Measurements from ENCODE around the gene PRDM10.

The PRDM10 gene

GRCh38 chr11:129944696-129945095, 57.9 kb downstream of the PRDM10 start:
- no peaks in the 10 kb centered on the region for H3K4me1 ChIP-seq
- no peak for DNase-seq (ENCODE audit: low spot score in 2 of 2)
- in situ Hi-C loops (cut with MboI; ENCODE audit: low sequenced_read_pairs), result no loop called here
- H3K9me3 ChIP-seq, result no peaks in the 10 kb centered on the region
- no peak overlapping the region for H3K4me3 ChIP-seq
- 0 out of 2 replicates have a peak, but pooled peaks cover 4% of the 10 kb centered on the region for H3K36me3 ChIP-seq (replicated peaks)
- no peaks in the 10 kb centered on the region for H3K27me3 ChIP-seq (ENCODE audit: low read depth)

- H3K36me3 ChIP-seq (replicated peaks), result 0 out of 2 replicates have a peak, but pooled peaks cover 4% of the 10 kb centered on the region
- no peaks in the 10 kb centered on the region for H3K9me3 ChIP-seq
- H3K4me3 ChIP-seq, result no peak overlapping the region
- no peak for DNase-seq (ENCODE audit: low spot score in 2 of 2)
- H3K4me1 ChIP-seq, result no peaks in the 10 kb centered on the region
- H3K27me3 ChIP-seq (ENCODE audit: low read depth), result no peaks in the 10 kb centered on the region
- in situ Hi-C loops (cut with MboI; ENCODE audit: low sequenced_read_pairs), result no loop called here
Observed at GRCh38 chr11:129943036-129943435, 59.6 kb downstream of the PRDM10 start.

- H3K4me3 ChIP-seq, result no peak overlapping the region
- H3K9me3 ChIP-seq, result no peaks in the 10 kb centered on the region
- peaks cover 4% of the 10 kb centered on the region; the same call in 1 of the 2 replicates for H3K36me3 ChIP-seq (replicated peaks)
- in situ Hi-C loops (cut with MboI; ENCODE audit: low sequenced_read_pairs), result no loop called here
- no peaks in the 10 kb centered on the region for H3K27me3 ChIP-seq (ENCODE audit: low read depth)
- no peak for DNase-seq (ENCODE audit: low spot score in 2 of 2)
- no peaks in the 10 kb centered on the region for H3K4me1 ChIP-seq
Observed at GRCh38 chr11:129939510-129939909, 63.1 kb downstream of the PRDM10 start.

- in situ Hi-C loops (cut with MboI; ENCODE audit: low sequenced_read_pairs), result no loop called here
- Histone ChIP-seq H3K4me1 (no peaks in the 10 kb centered on the region), H3K4me3 (no peak overlapping the region)
Observed at GRCh38 chr11:129938764-129939163, 63.9 kb downstream of the PRDM10 start.

GRCh38 chr11:129937592-129938238, 64.9 kb downstream of the PRDM10 start:
- no peak for DNase-seq (ENCODE audit: low spot score in 2 of 2)

More at GRCh38 chr11:129938764-129939163, 63.9 kb downstream of the PRDM10 start:
- H3K27me3 ChIP-seq (ENCODE audit: low read depth), result no peaks in the 10 kb centered on the region
- no peak for DNase-seq (ENCODE audit: low spot score in 2 of 2)
- peaks cover 4% of the 10 kb centered on the region; the same call in 1 of the 2 replicates for H3K36me3 ChIP-seq (replicated peaks)
- H3K9me3 ChIP-seq, result no peaks in the 10 kb centered on the region

GRCh38 chr11:129935723-129936122, 66.9 kb downstream of the PRDM10 start:
- in situ Hi-C loops (cut with MboI; ENCODE audit: low sequenced_read_pairs), result no loop called here

More at GRCh38 chr11:129937592-129938238, 64.9 kb downstream of the PRDM10 start:
- Histone ChIP-seq H3K27me3 (ENCODE audit: low read depth) (no peaks in the 10 kb centered on the region), H3K9me3 (no peaks in the 10 kb centered on the region), H3K36me3 (replicated peaks) (no peaks in the 10 kb centered on the region; the same call in 1 of the 2 replicates), H3K4me1 (no peaks in the 10 kb centered on the region), H3K4me3 (no peak overlapping the region)
- in situ Hi-C loops (cut with MboI; ENCODE audit: low sequenced_read_pairs), result no loop called here

GRCh38 chr11:129933891-129934290, 68.7 kb downstream of the PRDM10 start:
- Histone ChIP-seq H3K4me1 (no peaks in the 10 kb centered on the region), H3K4me3 (no peak overlapping the region), H3K9me3 (no peaks in the 10 kb centered on the region), H3K27me3 (ENCODE audit: low read depth) (no peaks in the 10 kb centered on the region), H3K36me3 (replicated peaks) (no peaks in the 10 kb centered on the region; the same call in 1 of the 2 replicates)
- in situ Hi-C loops (cut with MboI; ENCODE audit: low sequenced_read_pairs), result no loop called here
- DNase-seq (ENCODE audit: low spot score in 2 of 2), result no peak

More at GRCh38 chr11:129935723-129936122, 66.9 kb downstream of the PRDM10 start:
- Histone ChIP-seq H3K4me3 (no peak overlapping the region), H3K27me3 (ENCODE audit: low read depth) (no peaks in the 10 kb centered on the region), H3K36me3 (replicated peaks) (no peaks in the 10 kb centered on the region; the same call in 1 of the 2 replicates), H3K9me3 (no peaks in the 10 kb centered on the region), H3K4me1 (no peaks in the 10 kb centered on the region)
- DNase-seq (ENCODE audit: low spot score in 2 of 2), result no peak

GRCh38 chr11:129933262-129933661, 69.4 kb downstream of the PRDM10 start:
- Histone ChIP-seq H3K4me3 (no peak overlapping the region), H3K4me1 (no peaks in the 10 kb centered on the region), H3K27me3 (ENCODE audit: low read depth) (no peaks in the 10 kb centered on the region), H3K36me3 (replicated peaks) (no peaks in the 10 kb centered on the region; the same call in 1 of the 2 replicates), H3K9me3 (no peaks in the 10 kb centered on the region)
- no peak for DNase-seq (ENCODE audit: low spot score in 2 of 2)
- in situ Hi-C loops (cut with MboI; ENCODE audit: low sequenced_read_pairs), result no loop called here

- no peaks in the 10 kb centered on the region for H3K27me3 ChIP-seq (ENCODE audit: low read depth)
- H3K4me1 ChIP-seq, result no peaks in the 10 kb centered on the region
- DNase-seq (ENCODE audit: low spot score in 2 of 2), result no peak
- no peak overlapping the region for H3K4me3 ChIP-seq
- no peaks in the 10 kb centered on the region for H3K9me3 ChIP-seq
- H3K36me3 ChIP-seq (replicated peaks), result no peaks in the 10 kb centered on the region; the same call in 1 of the 2 replicates
- in situ Hi-C loops (cut with MboI; ENCODE audit: low sequenced_read_pairs), result no loop called here
Observed at GRCh38 chr11:129932381-129933067, 70.1 kb downstream of the PRDM10 start.

- Histone ChIP-seq H3K4me1 (no peaks in the 10 kb centered on the region), H3K36me3 (replicated peaks) (no peaks in the 10 kb centered on the region; the same call in 1 of the 2 replicates), H3K27me3 (ENCODE audit: low read depth) (no peaks in the 10 kb centered on the region), H3K4me3 (no peak overlapping the region), H3K9me3 (no peaks in the 10 kb centered on the region)
- no peak for DNase-seq (ENCODE audit: low spot score in 2 of 2)
- in situ Hi-C loops (cut with MboI; ENCODE audit: low sequenced_read_pairs), result no loop called here
Observed at GRCh38 chr11:129930743-129931142, 71.9 kb downstream of the PRDM10 start.

GRCh38 chr11:129930296-129930695, 72.3 kb downstream of the PRDM10 start:
- Histone ChIP-seq H3K4me3 (no peak overlapping the region), H3K4me1 (no peaks in the 10 kb centered on the region), H3K27me3 (ENCODE audit: low read depth) (no peaks in the 10 kb centered on the region), H3K9me3 (no peaks in the 10 kb centered on the region), H3K36me3 (replicated peaks) (no peaks in the 10 kb centered on the region)
- DNase-seq (ENCODE audit: low spot score in 2 of 2), result no peak
- in situ Hi-C loops (cut with MboI; ENCODE audit: low sequenced_read_pairs), result no loop called here

GRCh38 chr11:129929721-129930120, 72.9 kb downstream of the PRDM10 start:
- in situ Hi-C loops (cut with MboI; ENCODE audit: low sequenced_read_pairs), result loop anchor here (5.0 kb wide), 1 partner anchor 203 kb away; no protein-coding TSS in a partner anchor
- no peak for DNase-seq (ENCODE audit: low spot score in 2 of 2)
- no peaks in the 10 kb centered on the region for H3K27me3 ChIP-seq (ENCODE audit: low read depth)
- H3K4me1 ChIP-seq, result no peaks in the 10 kb centered on the region
- H3K9me3 ChIP-seq, result no peaks in the 10 kb centered on the region
- no peaks in the 10 kb centered on the region for H3K36me3 ChIP-seq (replicated peaks)
- no peak overlapping the region for H3K4me3 ChIP-seq

- Histone ChIP-seq H3K36me3 (replicated peaks) (0 out of 2 replicates have a peak, but pooled peaks cover 3% of the 10 kb centered on the region), H3K27me3 (ENCODE audit: low read depth) (no peaks in the 10 kb centered on the region), H3K4me1 (no peaks in the 10 kb centered on the region), H3K9me3 (no peaks in the 10 kb centered on the region), H3K4me3 (no peak overlapping the region)
- no peak for DNase-seq (ENCODE audit: low spot score in 2 of 2)
- in situ Hi-C loops (cut with MboI; ENCODE audit: low sequenced_read_pairs), result loop anchor here (5.0 kb wide), 1 partner anchor 203 kb away; no protein-coding TSS in a partner anchor
Observed at GRCh38 chr11:129928923-129929692, 73.5 kb downstream of the PRDM10 start.
